ENCODE data around the gene OSBPL10.

Gene OSBPL10

GRCh38 chr3:31958701-31959152 is 22.3 kb downstream of the OSBPL10 start:
- DNase-seq = no peak

- no peak for DNase-seq
Measured at GRCh38 chr3:31957106-31957505, 24.0 kb downstream of the OSBPL10 start.

DNA sequence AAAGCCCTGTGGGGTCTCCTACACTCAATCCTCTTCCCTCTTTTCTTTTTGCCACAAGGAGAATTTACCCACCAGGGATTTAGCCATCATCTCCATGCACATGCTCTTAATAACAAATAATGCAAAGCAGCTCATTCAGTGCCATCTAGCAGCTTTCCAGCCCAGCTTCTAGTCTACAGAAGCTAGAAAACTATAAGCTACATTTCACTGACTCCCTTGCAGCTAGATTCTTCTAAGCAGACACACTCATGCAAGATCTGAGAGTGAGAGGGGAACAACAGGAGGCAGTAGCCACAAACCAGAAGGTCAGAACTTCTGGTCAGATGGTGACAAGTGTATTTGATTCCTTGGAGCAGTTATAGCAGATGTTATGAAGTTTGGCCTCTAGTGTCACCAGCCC is 25.5 kb downstream of the OSBPL10 start:
- DNase-seq = no peak

GRCh38 chr3:31953636-31954035 is 27.4 kb downstream of the OSBPL10 start:
- no peak for DNase-seq

GRCh38 chr3:31953091-31953490 is 28.0 kb downstream of the OSBPL10 start:
- DNase-seq = no peak

DNA sequence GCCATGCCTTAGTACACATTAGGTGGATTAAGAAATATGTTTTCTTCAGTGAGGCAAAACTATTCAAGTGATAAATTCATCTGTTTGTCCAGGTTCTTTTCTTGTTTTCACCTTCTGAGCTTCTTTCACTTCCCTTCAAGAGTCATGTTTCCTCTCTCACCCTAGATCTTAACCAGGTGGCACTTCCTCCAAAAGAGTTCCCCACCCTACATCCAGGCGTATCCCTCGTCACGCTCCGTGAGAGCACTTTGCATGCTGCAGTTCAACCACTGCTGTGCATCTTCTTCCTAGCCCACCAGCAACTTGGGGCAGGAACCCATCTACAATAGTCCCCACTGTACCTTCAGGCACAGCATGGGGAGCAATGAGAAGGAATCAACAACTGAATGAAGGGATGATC is 28.9 kb downstream of the OSBPL10 start:
- peak; percentile 68 for DNase-seq

GRCh38 chr3:31948280-31948679 is 32.8 kb downstream of the OSBPL10 start:
- DNase-seq = no peak

- DNase-seq = no peak
Measured at GRCh38 chr3:31947671-31948091, 33.4 kb downstream of the OSBPL10 start.

GRCh38 chr3:31947162-31947561 is 33.9 kb downstream of the OSBPL10 start:
- no peak for DNase-seq

GRCh38 chr3:31946484-31947081 is 34.5 kb downstream of the OSBPL10 start:
- no peak for DNase-seq

- no peak for DNase-seq
Measured at GRCh38 chr3:31945738-31946052, 35.4 kb downstream of the OSBPL10 start.

GRCh38 chr3:31943041-31943440 is 38.0 kb downstream of the OSBPL10 start:
- no peak for DNase-seq

DNA sequence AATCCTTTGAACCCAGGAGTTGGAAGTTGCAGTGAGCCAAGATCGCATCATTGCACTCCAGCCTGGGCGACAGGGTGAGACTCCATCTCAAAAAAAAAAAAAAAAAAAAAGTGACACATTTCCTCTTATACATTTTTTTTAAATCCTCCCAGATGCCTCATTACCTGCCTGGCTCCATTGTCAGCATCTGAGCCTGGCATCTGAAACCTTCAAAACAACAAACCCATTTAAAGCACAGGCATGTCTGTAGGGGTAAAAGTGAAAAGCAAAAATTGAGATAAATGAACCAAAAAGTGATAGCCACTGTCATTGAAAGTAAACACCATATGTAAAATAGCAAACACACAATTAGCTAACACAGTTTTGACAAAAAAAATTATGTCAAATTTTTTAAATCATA is 38.6 kb downstream of the OSBPL10 start:
- DNase-seq = no peak

DNA sequence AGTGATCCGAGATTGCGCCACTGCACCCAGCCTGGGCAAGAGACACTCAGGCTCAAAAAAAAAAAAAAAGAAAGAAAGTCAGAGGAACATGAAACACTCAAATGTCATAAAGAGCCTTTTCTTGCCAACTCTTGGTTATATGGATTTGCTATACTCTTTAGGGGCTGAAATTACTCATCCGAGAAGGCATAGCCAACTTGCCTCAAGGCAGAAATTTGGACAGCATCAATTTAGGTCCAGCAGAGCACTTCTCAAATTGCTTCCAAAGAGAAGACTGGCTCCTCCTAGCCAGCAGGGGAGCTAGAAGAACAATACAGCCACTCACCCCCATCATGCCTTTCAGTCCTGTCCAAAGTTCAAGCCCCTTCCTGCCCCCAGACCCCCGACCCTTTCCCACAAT is 43.8 kb downstream of the OSBPL10 start:
- DNase-seq = no peak

DNA sequence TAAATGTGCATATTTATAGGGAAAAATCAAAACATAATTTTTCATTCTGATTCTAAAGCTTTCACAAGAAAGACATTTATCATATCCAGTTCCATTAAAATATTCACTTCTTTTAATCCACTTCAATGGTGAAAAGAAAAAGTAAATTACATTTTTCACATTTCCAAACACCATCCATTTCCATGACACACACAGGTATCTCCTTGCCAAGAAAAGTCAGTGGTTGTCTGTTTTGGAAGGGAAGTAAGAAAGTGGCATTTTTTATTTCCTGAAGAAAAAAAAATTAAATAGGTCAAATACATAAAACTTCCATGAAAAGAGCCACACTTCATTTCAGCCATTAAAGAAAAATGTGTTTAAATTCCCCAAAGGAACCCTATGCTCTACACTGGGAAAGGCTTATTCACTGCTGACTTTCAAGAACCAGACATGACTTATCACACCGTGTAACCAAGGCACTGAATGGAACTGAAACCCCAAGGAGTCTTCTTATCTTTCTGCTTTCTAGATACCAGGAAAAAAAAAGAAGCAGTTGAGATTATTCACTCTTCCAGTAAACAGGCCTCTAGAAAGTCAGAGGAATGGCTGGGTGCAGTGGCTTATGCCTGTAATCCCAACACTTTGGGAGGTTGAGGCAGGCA is 44.5 kb downstream of the OSBPL10 start:
- no peak for DNase-seq

- DNase-seq = no peak
Measured at GRCh38 chr3:31934866-31935265, 46.2 kb downstream of the OSBPL10 start.

- DNase-seq = no peak
Measured at GRCh38 chr3:31934018-31934417, 47.0 kb downstream of the OSBPL10 start.

DNA sequence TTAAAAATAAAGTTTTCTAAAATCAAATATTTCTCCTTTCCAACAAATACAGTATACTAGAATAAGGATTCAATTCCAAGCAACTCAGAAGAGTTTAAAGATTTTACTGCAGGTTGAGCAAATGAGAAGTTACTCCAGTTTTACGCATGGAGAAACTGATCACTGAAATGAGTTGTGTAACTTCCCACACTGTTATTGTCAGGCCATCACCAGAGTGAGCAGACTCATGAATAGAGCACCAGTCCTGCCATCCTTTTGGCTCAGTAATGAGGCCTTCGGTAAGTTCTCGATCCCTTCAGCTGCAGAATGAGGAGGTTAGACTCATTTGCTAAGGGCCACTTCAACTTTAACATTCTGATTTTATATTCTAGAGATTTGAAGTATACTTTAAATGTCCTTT is 48.1 kb downstream of the OSBPL10 start:
- DNase-seq = no peak

GRCh38 chr3:31929826-31930502 is 51.1 kb downstream of the OSBPL10 start:
- no peak for DNase-seq

GRCh38 chr3:31927811-31928210 is 53.3 kb downstream of the OSBPL10 start:
- DNase-seq = no peak

GRCh38 chr3:31926543-31926942 is 54.5 kb downstream of the OSBPL10 start:
- no peak for DNase-seq

DNA sequence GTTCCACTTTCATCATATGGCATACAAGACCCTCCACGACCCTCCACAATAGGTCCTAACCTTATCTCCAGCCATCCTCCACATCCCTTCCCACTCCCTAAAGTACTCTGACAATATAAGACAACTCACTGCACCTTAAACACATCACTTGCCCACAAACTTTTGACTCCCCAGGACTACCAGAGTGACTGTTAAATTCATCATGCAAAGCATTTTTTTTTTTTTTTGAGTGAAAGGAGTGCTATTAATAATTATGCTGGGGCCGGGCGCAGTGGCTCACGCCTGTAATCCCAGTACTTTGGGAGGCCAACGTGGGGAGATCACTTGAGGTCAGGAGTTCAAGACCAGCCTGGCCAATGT is 55.8 kb downstream of the OSBPL10 start:
- no peak for DNase-seq

GRCh38 chr3:31924610-31925270 is 56.3 kb downstream of the OSBPL10 start:
- DNase-seq = no peak

DNA sequence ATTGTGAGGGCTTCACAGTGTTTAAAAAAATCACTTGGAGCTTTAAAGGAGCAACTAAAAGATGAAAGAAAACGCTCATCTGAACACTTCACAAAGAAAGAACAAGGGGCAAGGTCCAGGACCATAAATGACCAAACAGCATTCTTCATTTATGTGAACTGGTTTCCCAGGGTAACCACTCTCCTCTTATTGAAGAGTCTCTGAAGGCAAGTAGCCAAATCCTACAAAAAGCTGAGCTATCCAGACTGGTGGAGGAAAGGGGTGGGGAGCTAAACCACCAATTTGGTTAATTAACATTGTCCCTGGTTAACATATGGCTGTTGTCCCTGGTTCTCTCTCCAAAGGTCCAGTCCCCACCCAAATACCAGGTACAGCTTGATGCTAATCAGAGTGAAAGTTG is 58.1 kb downstream of the OSBPL10 start:
- DNase-seq = no peak

Measured in CD4-positive, alpha-beta T cell treated with Interleukin-15 for 1 hour (primary cell).